Neural cell (in vitro differentiated cells): ENCODE data around the gene RUNX1. TPM values are rescaled to one million over a fixed set of nuclear protein-coding genes. Genes with fewer than 3 reads are reported as not detected.

Experiments used
- H2AFZ ChIP-seq: fragments of 200-600, 300-800 bp; sonication (generic), shearing (Covaris generic); 2 replicates; pipeline ENCODE4 v1.6.0; 2014; ENCODE audit warnings: low read depth, mild to moderate bottlenecking, antibody characterized with exemption, low read length, moderate library complexity
- H3F3A ChIP-seq: fragments of 200-600 bp; shearing (Covaris generic); 2 replicates; pipeline ENCODE4 v1.6.1; 2016; ENCODE audit warnings: mild to moderate bottlenecking, moderate library complexity, mixed read lengths, antibody characterized with exemption, low read length; ENCODE audit not compliant: insufficient read depth, poor library complexity, severe bottlenecking
- H3K27ac ChIP-seq: fragments of 200-600, 300-800 bp; sonication (generic), shearing (Covaris generic); 2 replicates; pipeline ENCODE4 v1.5.1; 2014; ENCODE audit warnings: mild to moderate bottlenecking, low read length, moderate library complexity
- H3K27me3 ChIP-seq: fragments of 300-800, 200-600 bp; sonication (generic), shearing (Covaris generic); 2 replicates; pipeline ENCODE4 v1.6.0; 2014; ENCODE audit warnings: mild to moderate bottlenecking, low read depth, low read length, moderate library complexity; ENCODE audit not compliant: insufficient read depth
- H3K36me3 ChIP-seq: fragments of 300-800, 200-600 bp; sonication (generic), shearing (Covaris generic); 2 replicates; pipeline ENCODE4 v1.5.1; 2014; ENCODE audit warnings: mild to moderate bottlenecking, antibody characterized with exemption, low read length, moderate library complexity; ENCODE audit not compliant: insufficient read depth
- H3K4me2 ChIP-seq: fragments of 300-800, 200-600 bp; sonication (generic), shearing (Covaris generic); 2 replicates; pipeline ENCODE4 v1.6.0; 2014; ENCODE audit warnings: mild to moderate bottlenecking, low read length
- H3K4me3 ChIP-seq: fragments of 300-800, 200-600 bp; sonication (generic), shearing (Covaris generic); 2 replicates; pipeline ENCODE4 v1.5.1; 2014; ENCODE audit warnings: mild to moderate bottlenecking, low read length, moderate library complexity
- H3K79me2 ChIP-seq: fragments of 200-600 bp; shearing (Covaris generic); replicated peaks from 2 replicates; pipeline ENCODE4 v1.6.0; 2014; ENCODE audit warnings: mild to moderate bottlenecking, low read length, moderate library complexity; ENCODE audit not compliant: insufficient read depth
- H3K9ac ChIP-seq: fragments of 300-800, 200-600 bp; sonication (generic), shearing (Covaris generic); 2 replicates; pipeline ENCODE4 v1.6.1; 2016; ENCODE audit warnings: mild to moderate bottlenecking, low read length, mixed read lengths
- H3K9me2 ChIP-seq: fragments of 200-600 bp; shearing (Covaris generic); 2 replicates; pipeline ENCODE4 v1.6.1; 2016; ENCODE audit warnings: mild to moderate bottlenecking, low read length, mixed read lengths; ENCODE audit not compliant: insufficient read depth
- H3K9me3 ChIP-seq: fragments of 200-600, 300-800 bp; sonication (generic), shearing (Covaris generic); 2 replicates; pipeline ENCODE4 v1.6.1; 2016; ENCODE audit warnings: mild to moderate bottlenecking, mixed run types, low read length, moderate library complexity, mixed read lengths
- H4K20me1 ChIP-seq: fragments of 200-600 bp; shearing (Covaris generic); 2 replicates; pipeline ENCODE4 v1.6.1; 2016; ENCODE audit warnings: mild to moderate bottlenecking, mixed run types; ENCODE audit not compliant: insufficient read depth
- EP300 ChIP-seq: fragments of 450-650 bp; conservative IDR thresholded peaks from 2 replicates; pipeline ENCODE4 v1.6.1; 2014; ENCODE audit warnings: antibody characterized with exemption, mild to moderate bottlenecking, moderate library complexity; ENCODE audit not compliant: poor library complexity, severe bottlenecking
- EZH2 ChIP-seq: fragments of 200-600, 300-800 bp; shearing (Covaris generic), sonication (generic); IDR thresholded peaks from 2 replicates; pipeline ENCODE4 v1.6.1; 2014; ENCODE audit warnings: antibody characterized with exemption, low read length, borderline replicate concordance, mild to moderate bottlenecking; ENCODE audit not compliant: insufficient read depth, poor library complexity, severe bottlenecking
- MXI1 ChIP-seq: fragments of 450-650 bp; conservative IDR thresholded peaks from 2 replicates; pipeline ENCODE4 v1.6.1; 2014; ENCODE audit warnings: antibody characterized with exemption, mild to moderate bottlenecking; ENCODE audit not compliant: poor library complexity, severe bottlenecking
- POLR2AphosphoS5 ChIP-seq: IDR thresholded peaks from 2 replicates; pipeline ENCODE4 v1.6.1; 2012
- RAD21 ChIP-seq: fragments of 450-650 bp; conservative IDR thresholded peaks from 2 replicates; pipeline ENCODE4 v1.6.1; 2014; ENCODE audit warnings: antibody characterized with exemption, mild to moderate bottlenecking, moderate library complexity
- SMC3 ChIP-seq: fragments of 450-650 bp; conservative IDR thresholded peaks from 2 replicates; pipeline ENCODE4 v1.6.1; 2014; ENCODE audit warnings: antibody characterized with exemption, mild to moderate bottlenecking, moderate library complexity; ENCODE audit not compliant: poor library complexity
- TAF1 ChIP-seq: IDR thresholded peaks from 2 replicates; pipeline ENCODE4 v1.6.1; 2012; ENCODE audit warnings: low read depth
- polyA plus RNA-seq: library from polyadenylated mRNA; depleted of rRNA; stranded (reverse); fragments of >200 nt; gene quantifications from 2 replicates; pipeline ENCODE4 v1.2.3, GENCODE V29; 2014
- TF ChIP-seq, protein P1 (sequence below): IDR thresholded peaks from 2 replicates; pipeline ENCODE4 v1.6.1; 2012; ENCODE audit warnings: borderline replicate concordance
- TF ChIP-seq, protein P2 (sequence below): fragments of 450-650 bp; IDR thresholded peaks from 2 replicates; pipeline ENCODE4 v1.5.1; 2014; ENCODE audit warnings: antibody characterized with exemption, mild to moderate bottlenecking, moderate library complexity; ENCODE audit not compliant: poor library complexity, severe bottlenecking

RUNX1 gene
- polyA plus RNA-seq, 1 donor from 2014 or later: not detected

DNA sequence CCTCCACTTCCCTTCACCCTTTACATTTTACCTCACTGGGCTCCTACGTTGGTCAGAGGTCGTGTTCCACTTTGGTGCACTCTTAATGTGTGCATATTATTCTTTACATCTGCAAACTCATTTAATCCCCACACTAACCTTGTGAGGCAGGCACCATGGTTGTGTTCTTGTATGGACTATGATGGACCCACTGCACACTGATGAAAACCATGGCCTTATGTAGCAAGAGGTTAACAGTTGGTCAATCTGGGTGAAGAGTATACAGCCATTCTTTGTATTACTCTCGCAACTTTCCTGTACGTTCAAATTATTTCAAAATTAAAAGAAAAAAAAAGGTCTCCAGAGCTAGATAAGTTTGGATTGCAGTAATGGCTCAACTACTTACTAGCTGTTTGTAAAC is 78.5 kb downstream of the RUNX1 start:
- Histone ChIP-seq H4K20me1 (no peaks in the 10 kb centered on the region), H3K9ac (no peak overlapping the region), H3K4me2 (no peak overlapping the region), H3K4me3 (no peak overlapping the region), H3K9me2 (no peaks in the 10 kb centered on the region), H3K27ac (no peak overlapping the region), H3K27me3 (no peaks in the 10 kb centered on the region), H3K9me3 (no peaks in the 10 kb centered on the region), H2AFZ (no peak overlapping the region), H3K79me2 (no peaks in the 10 kb centered on the region), H3F3A (no peaks in the 10 kb centered on the region), H3K36me3 (no peaks in the 10 kb centered on the region)
- TF ChIP-seq, protein P1, sequence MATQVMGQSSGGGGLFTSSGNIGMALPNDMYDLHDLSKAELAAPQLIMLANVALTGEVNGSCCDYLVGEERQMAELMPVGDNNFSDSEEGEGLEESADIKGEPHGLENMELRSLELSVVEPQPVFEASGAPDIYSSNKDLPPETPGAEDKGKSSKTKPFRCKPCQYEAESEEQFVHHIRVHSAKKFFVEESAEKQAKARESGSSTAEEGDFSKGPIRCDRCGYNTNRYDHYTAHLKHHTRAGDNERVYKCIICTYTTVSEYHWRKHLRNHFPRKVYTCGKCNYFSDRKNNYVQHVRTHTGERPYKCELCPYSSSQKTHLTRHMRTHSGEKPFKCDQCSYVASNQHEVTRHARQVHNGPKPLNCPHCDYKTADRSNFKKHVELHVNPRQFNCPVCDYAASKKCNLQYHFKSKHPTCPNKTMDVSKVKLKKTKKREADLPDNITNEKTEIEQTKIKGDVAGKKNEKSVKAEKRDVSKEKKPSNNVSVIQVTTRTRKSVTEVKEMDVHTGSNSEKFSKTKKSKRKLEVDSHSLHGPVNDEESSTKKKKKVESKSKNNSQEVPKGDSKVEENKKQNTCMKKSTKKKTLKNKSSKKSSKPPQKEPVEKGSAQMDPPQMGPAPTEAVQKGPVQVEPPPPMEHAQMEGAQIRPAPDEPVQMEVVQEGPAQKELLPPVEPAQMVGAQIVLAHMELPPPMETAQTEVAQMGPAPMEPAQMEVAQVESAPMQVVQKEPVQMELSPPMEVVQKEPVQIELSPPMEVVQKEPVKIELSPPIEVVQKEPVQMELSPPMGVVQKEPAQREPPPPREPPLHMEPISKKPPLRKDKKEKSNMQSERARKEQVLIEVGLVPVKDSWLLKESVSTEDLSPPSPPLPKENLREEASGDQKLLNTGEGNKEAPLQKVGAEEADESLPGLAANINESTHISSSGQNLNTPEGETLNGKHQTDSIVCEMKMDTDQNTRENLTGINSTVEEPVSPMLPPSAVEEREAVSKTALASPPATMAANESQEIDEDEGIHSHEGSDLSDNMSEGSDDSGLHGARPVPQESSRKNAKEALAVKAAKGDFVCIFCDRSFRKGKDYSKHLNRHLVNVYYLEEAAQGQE: no peak
- no peak for TF ChIP-seq EZH2
- no peak for TF ChIP-seq EP300
- no peak for TF ChIP-seq SMC3
- no peak for TF ChIP-seq RAD21
- TF ChIP-seq TAF1: no peak
- TF ChIP-seq, protein P2, sequence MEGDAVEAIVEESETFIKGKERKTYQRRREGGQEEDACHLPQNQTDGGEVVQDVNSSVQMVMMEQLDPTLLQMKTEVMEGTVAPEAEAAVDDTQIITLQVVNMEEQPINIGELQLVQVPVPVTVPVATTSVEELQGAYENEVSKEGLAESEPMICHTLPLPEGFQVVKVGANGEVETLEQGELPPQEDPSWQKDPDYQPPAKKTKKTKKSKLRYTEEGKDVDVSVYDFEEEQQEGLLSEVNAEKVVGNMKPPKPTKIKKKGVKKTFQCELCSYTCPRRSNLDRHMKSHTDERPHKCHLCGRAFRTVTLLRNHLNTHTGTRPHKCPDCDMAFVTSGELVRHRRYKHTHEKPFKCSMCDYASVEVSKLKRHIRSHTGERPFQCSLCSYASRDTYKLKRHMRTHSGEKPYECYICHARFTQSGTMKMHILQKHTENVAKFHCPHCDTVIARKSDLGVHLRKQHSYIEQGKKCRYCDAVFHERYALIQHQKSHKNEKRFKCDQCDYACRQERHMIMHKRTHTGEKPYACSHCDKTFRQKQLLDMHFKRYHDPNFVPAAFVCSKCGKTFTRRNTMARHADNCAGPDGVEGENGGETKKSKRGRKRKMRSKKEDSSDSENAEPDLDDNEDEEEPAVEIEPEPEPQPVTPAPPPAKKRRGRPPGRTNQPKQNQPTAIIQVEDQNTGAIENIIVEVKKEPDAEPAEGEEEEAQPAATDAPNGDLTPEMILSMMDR: no peak
- no peak for TF ChIP-seq MXI1
- TF ChIP-seq POLR2AphosphoS5: no peak

DNA sequence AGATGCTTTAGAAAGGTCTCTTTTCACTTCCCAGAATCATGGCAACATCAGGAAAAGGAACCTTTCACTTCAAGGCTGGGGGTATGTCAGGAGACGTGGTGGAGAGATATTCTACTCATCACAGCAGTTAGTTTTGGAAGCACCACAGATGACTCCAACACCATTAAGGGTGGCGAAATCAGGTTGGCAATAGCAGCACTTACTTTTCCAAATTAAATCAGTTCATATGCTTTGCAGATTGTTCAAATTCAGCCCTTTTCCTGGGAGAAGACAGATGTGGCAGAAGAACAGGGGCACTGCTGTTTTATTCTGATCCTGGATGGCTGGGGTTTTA is 79.0 kb downstream of the RUNX1 start:
- no peaks in the 10 kb centered on the region for H3K9me2 ChIP-seq
- H3K79me2 ChIP-seq: no peaks in the 10 kb centered on the region
- no peaks in the 10 kb centered on the region for H3F3A ChIP-seq
- TF ChIP-seq, protein P2: no peak
- no peak for TF ChIP-seq RAD21
- no peak for TF ChIP-seq TAF1
- no peak for TF ChIP-seq POLR2AphosphoS5
- TF ChIP-seq EP300: no peak
- no peaks in the 10 kb centered on the region for H4K20me1 ChIP-seq
- no peak overlapping the region for H3K4me2 ChIP-seq
- H3K4me3 ChIP-seq: no peak overlapping the region
- no peak overlapping the region for H3K27ac ChIP-seq
- no peaks in the 10 kb centered on the region for H3K36me3 ChIP-seq
- H2AFZ ChIP-seq: no peak overlapping the region
- no peaks in the 10 kb centered on the region for H3K27me3 ChIP-seq
- H3K9me3 ChIP-seq: no peaks in the 10 kb centered on the region
- H3K9ac ChIP-seq: no peak overlapping the region
